Kidney epithelial cell (primary cell): ENCODE data around the gene MSMO1. TPM values are rescaled to one million over a fixed set of nuclear protein-coding genes. Genes with fewer than 3 reads are reported as not detected.
A peak's percentile ranks its signal among the peaks of the same experiment; 100 is the strongest.
"Not testable (repeated sequence)": the region's sequence is repeated elsewhere in the genome, so short reads cannot be mapped to it uniquely, and the experiment has no call there.

Experiments
- DNase-seq: peaks from one replicate; pipeline ENCODE4 v3.0.0-alpha.2; 2010; ENCODE audit warnings: low read depth
- H3K27me3 ChIP-seq: 2 replicates; pipeline ENCODE4 v1.6.0; 2011; ENCODE audit warnings: low read length; ENCODE audit not compliant: control insufficient read depth, insufficient read depth
- H3K36me3 ChIP-seq: 2 replicates; pipeline ENCODE4 v1.5.1; 2011; ENCODE audit warnings: low read length; ENCODE audit not compliant: control insufficient read depth, insufficient read depth
- H3K4me3 ChIP-seq: 2 replicates; pipeline ENCODE4 v1.5.1; 2011; ENCODE audit warnings: low read depth, mild to moderate bottlenecking, control low read depth, low read length
- CTCF ChIP-seq: IDR thresholded peaks from 2 replicates; pipeline ENCODE4 v1.5.1; 2011; ENCODE audit warnings: mild to moderate bottlenecking, moderate library complexity, low read length, control low read depth, inconsistent platforms; ENCODE audit not compliant: insufficient read depth, poor library complexity, severe bottlenecking
- total RNA-seq: library from RNA; depleted of rRNA; stranded (reverse); fragments of >200 nt; gene quantifications from 2 replicates; pipeline ENCODE4 v1.2.3, GENCODE V29; 2015

Gene MSMO1
- total RNA-seq = 192 and 228 TPM in 2 replicates

GRCh38 chr4:165327211-165328100 lies at the start of gene MSMO1:
TSS of gene MSMO1 (plus strand) at chr4:165327669. CDS start at chr4:165333371, 5,702 bp downstream.
- no peak for TF ChIP-seq CTCF
- peaks cover 2% of the 10 kb centered on the region for H3K36me3 ChIP-seq
- H3K27me3 ChIP-seq = no peaks in the 10 kb centered on the region
- peak; percentile 96 for DNase-seq
- peak within 1 kb of the TSS; percentile 82 for H3K4me3 ChIP-seq

GRCh38 chr4:165279531-165279930 lies 47.9 kb upstream of the MSMO1 start:
- not testable (repeated sequence) for H3K36me3 ChIP-seq, H3K4me3 ChIP-seq, H3K27me3 ChIP-seq, DNase-seq

GRCh38 chr4:165284697-165285096 lies 42.8 kb upstream of the MSMO1 start:
- not testable (repeated sequence) for H3K36me3 ChIP-seq, DNase-seq, H3K27me3 ChIP-seq, H3K4me3 ChIP-seq

- DNase-seq, H3K36me3 ChIP-seq, H3K27me3 ChIP-seq, H3K4me3 ChIP-seq: not testable (repeated sequence)
These were observed 40.7 kb upstream of the MSMO1 start for GRCh38 chr4:165286619-165287340.

GRCh38 chr4:165288226-165288625 lies 39.2 kb upstream of the MSMO1 start:
- Histone ChIP-seq H3K4me3 (no peak overlapping the region), H3K36me3 (no peaks in the 10 kb centered on the region)
- TF ChIP-seq CTCF = no peak

GRCh38 chr4:165288639-165289422 lies 38.6 kb upstream of the MSMO1 start:
- no peak for TF ChIP-seq CTCF
- no peaks in the 10 kb centered on the region for H3K36me3 ChIP-seq
- DNase-seq = peak; percentile 9
- no peak overlapping the region for H3K4me3 ChIP-seq
- no peaks in the 10 kb centered on the region for H3K27me3 ChIP-seq

More at GRCh38 chr4:165288226-165288625, 39.2 kb upstream of the MSMO1 start:
- no peaks in the 10 kb centered on the region for H3K27me3 ChIP-seq
- DNase-seq = no peak

GRCh38 chr4:165289423-165289785 lies 38.1 kb upstream of the MSMO1 start:
- TF ChIP-seq CTCF = no peak
- Histone ChIP-seq H3K36me3 (no peaks in the 10 kb centered on the region), H3K4me3 (no peak overlapping the region), H3K27me3 (no peaks in the 10 kb centered on the region)
- no peak for DNase-seq
